Measurements from ENCODE around the gene ANO7.

The ANO7 gene

GRCh38 chr2:241188361-241189092, at the start of gene ANO7:
ANO7 (plus strand) TSS chr2:241188677; CDS start chr2:241190064, 1,387 bp downstream.
- peak; percentile 22 for DNase-seq

DNA sequence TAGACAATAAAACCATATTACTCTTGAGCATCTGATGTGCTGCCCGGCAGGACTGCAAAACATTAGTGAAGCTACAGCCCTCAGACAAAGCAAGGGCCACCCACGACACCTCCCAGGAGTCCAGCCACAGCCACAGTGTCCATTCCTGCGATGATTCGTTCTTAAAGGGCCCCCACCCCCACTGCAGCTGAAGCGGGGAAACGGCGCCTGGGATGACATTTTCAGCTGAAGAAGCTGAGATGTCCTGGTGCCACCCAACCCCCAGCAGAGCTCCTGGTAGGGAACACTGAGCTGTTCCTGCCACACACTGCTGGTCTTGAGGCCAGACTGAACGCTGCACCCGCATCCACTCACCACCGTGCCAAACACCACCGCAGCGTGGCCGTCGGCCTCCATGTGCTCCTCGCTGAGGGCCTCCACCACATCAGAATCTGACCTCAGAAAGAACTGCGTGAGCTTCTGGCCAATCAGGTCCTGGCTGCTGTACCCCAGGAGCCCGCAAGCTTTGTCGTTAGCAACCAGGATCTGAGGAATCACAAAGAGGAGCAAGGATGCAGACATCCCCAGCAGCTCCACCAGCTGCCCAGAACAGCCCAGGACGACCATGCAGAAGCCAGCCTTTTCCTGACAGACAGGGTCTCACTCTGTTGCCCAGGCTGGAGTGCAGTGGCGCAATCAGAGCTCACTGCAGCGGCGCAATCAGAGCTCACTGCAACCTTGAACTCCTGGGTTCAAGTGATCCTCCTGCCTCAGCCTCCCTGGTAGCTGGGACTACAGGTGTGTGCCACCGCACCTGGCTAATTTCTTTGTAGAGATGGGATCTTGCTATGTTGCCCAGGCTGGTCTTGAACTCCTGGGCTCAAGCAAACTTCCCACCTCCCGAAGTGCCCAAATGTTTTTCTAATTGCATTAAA, 48.7 kb upstream of the ANO7 start:
- DNase-seq = no peak

GRCh38 chr2:241140445-241140840, 48.0 kb upstream of the ANO7 start:
- DNase-seq = no peak

GRCh38 chr2:241141214-241141770, 47.2 kb upstream of the ANO7 start:
- DNase-seq = no peak

GRCh38 chr2:241142063-241142462, 46.4 kb upstream of the ANO7 start:
- DNase-seq = no peak

DNA sequence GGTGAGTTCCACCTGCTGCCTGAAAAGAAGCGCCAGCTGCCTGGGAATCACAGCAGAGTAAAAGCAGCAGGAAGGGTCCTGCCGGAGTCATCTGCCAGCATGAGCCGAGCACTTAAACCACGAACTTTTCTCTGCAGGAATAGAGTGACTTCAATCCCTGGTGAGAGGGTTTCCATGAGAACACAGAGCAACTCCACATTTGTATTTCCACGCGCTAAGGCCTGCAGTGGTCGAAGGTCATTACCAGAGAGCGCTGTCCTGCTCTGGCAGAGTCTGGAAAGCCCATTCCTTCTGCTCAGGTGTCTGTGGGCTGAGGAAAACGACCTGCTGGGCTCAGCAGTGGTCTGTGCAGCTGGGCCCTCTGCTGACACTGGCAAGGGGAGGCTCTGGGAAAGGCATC, 45.9 kb upstream of the ANO7 start:
- no peak for DNase-seq

DNA sequence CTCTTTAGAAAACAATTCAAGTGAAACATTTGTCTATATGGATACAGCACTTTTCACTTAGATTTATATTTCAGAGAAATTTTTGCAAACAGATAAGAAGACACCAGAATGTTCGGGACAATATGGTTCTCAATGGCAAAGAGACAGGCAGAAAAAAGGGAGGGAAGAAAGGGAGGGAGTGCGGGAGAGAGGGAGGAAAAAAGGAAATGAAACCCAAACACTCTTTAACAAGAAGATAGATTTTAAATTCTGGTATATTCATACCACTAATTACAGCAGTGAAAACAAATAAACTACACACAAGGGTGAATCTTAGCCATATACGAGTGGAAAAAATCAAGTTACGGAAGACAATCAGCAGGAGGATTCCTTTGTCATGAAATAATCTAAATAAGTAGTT, 42.2 kb upstream of the ANO7 start:
- no peak for DNase-seq

GRCh38 chr2:241147336-241147735, 41.1 kb upstream of the ANO7 start:
- DNase-seq = no peak

GRCh38 chr2:241148239-241148638, 40.2 kb upstream of the ANO7 start:
- DNase-seq = no peak

DNA sequence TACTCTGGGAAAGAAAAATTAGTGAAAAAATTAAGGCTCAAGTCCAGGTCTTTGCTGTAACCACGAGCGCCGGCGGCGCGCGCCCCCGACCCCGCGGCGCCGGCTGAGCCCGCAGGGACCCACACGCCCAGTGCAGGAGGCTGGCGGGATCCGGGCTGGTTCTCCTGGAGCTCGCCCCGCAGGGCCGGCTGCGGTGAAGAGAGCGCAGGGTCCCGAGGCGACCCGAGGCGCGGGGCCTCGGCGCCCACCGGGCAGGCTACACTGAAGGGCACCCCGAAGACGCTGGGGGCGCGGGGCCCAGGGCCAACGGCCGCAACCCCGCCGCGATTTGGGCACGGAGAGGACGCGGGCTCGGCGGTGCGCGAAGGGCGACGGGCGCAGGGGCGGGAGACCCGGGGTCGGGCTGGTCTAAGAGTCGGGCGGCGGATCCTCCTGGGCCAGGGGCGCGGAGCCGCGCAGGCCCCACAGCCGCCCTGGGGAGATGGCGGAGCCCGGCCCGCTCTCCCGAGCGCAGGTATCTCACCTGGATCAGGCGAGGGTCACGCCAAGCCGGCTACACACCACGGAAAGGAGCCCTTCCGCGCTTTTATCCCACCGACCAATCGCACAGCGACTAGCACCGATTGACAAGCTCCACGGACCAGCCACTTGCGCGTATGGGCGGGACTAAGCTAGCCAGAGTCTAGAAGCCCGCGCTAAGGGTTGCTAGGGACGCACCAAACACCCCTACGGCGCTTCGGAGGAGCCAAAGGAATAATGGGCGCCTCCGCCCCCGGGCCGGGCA, 39.4 kb upstream of the ANO7 start, which contains the start of gene PASK:
TSS of gene PASK (minus strand) at position 582 of the 784 bp plus-strand sequence. CDS start 6,440 bp downstream, outside the sequence.
- DNase-seq = peak; percentile 97

- DNase-seq = no peak
Measured at GRCh38 chr2:241149675-241149924, 38.9 kb upstream of the ANO7 start.

- peak; percentile 94 for DNase-seq
Measured at GRCh38 chr2:241149925-241150659, 38.4 kb upstream of the ANO7 start, which contains the start of gene PPP1R7. PPP1R7 (plus strand) TSS chr2:241150467; CDS start chr2:241150496, 29 bp downstream.

DNA sequence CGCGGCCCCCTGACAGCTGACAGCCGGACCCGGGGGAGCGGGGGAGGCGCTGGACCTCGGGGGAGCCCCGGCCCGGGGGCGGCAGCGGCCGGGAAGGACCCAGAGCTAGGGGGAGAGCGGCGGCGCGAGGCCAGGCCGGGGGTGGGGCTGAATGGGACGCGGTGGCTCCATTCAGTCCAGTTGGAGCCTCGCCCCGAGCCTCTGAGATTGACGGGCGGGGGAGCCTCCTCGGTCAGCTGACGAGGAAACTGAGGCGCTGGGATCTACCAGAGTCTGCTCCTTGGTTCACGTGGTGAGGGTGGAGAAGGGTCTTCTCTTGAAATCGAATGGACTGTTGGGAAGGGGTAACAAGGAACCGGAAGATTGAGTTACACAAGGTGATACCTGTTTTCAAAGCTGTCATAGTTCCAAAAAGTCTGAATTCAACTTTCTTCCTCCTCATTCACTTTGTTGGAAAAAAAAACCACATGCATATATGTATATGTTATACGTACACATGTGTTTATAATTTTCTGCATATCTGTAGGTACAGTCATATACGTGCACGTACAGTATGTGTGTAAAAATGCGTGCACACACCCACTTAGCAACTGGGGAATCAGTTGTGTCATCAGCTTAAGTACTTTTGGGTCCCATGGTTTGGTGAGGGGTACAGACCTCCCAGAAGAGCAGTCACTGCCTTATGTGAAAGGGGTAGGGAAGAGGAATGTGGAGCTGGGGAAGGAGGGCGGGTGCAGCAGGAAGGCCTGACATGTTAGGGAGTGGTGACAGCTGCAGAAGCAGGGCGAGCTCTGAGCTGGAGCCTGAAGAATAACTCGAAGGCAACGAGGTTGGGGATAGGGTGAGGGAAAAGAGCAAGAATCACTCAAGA, 37.6 kb upstream of the ANO7 start:
- DNase-seq = no peak

GRCh38 chr2:241151934-241152660, 36.4 kb upstream of the ANO7 start:
- DNase-seq = no peak

DNA sequence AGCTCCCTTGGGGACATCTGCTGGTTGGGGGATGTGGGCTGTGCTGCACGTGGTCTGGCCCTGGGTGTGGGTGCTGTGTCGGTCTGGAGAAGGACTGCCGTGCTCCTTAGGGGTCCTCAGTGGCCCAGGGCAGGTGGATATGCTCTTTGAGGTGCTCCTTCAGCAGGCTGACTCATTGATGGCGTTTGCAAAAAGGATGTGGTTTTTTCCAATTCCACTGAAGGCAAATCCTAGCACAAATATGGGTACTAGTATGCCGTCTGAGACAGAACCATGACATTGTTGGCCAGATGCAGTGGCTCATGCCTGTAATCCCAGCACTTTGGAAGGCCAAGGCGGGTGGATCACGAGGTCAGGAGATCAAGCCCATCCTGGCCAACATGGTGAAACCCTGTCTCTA, 34.9 kb upstream of the ANO7 start:
- no peak for DNase-seq

GRCh38 chr2:241154915-241155314, 33.6 kb upstream of the ANO7 start:
- DNase-seq = no peak

- DNase-seq = no peak
Measured at GRCh38 chr2:241155936-241156335, 32.5 kb upstream of the ANO7 start.

GRCh38 chr2:241156971-241157441, 31.5 kb upstream of the ANO7 start:
- no peak for DNase-seq

- DNase-seq = no peak
Measured at GRCh38 chr2:241157841-241158545, 30.5 kb upstream of the ANO7 start.

DNA sequence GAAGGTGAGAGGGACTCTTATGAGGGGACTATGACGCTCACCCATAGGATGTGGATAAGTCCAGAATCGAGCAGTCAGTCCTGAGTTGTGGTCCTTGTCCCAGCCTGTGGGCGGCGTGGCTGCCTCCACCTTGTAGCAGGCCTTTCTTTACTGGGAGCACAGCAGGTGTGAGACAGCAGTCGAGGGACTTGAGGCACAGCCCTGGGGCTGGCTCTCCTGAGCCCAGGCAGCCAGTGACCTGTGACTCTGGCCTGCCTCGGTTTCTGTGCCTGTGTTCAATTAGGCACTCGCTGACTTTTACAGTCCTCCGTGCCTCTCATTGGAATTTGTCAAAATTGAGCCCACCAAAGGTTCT, 30.0 kb upstream of the ANO7 start:
- no peak for DNase-seq
